K562 (cell line): ENCODE data around the gene ST7. TPM values are rescaled to one million over a fixed set of nuclear protein-coding genes. Genes with fewer than 3 reads are reported as not detected.

ENCODE experiments used
- ATAC-seq: fragments of 200-7000 bp; cut with Tn5 transposase; 3 replicates; pipeline ENCODE4 v1.9.1; 2020; ENCODE audit warnings: moderate library complexity
- BruUV-seq: library from RNA; stranded (reverse); fragments of 400-500 nt; replicated peaks from 2 replicates; lab custom pipeline; 2021; lab: Mats Ljungman, UMichigan
- CTCF ChIA-PET: fragments of 300-600 bp; formaldehyde crosslinking; extraction: SDS; loops from one replicate; lab custom pipeline; 2021; ENCODE audit warnings: low intra/inter-chr PET ratio; lab: Yijun Ruan, JAX
- POLR2A ChIA-PET: fragments of 300-600, 350-650 bp; sonication (Branson Sonifier 250); formaldehyde crosslinking; extraction: SDS; loops from one replicate; lab custom pipeline; 2021; ENCODE audit warnings: antibody characterized with exemption, inconsistent platforms; lab: Yijun Ruan, JAX
- DNase-seq, 4 experiments: peaks; one replicate each; pipeline versions ENCODE4 v3.0.0 to v3.0.0-alpha.2; 2011 to 2018; ENCODE audit warnings: low spot score in 3 of 4, mixed read lengths in 3 of 4; ENCODE audit errors: extremely low read depth in 1 of 4
- FAIRE-seq: peaks from 2 replicates; lab custom pipeline; 2011; peaks lifted over from hg19 to GRCh38; lab: Jason Lieb, UNC
- H2AFZ ChIP-seq: 2 replicates; pipeline ENCODE4 v1.6.0; 2011; ENCODE audit warnings: low read depth, low read length, control low read depth, inconsistent platforms
- H3K27ac ChIP-seq: fragments of 200-600 bp; 3 replicates; pipeline ENCODE4 v1.8.0; 2011; ENCODE audit warnings: low read depth, mild to moderate bottlenecking, control low read depth, inconsistent platforms, low read length, moderate library complexity, mixed read lengths; ENCODE audit errors: extremely low read depth
- H3K27me3 ChIP-seq, 2 experiments: fragments of 300-600 bp in 1 of 2; 2 replicates in 1 of 2; 3 replicates in 1 of 2; pipeline versions ENCODE4 v1.6.0 to v1.8.0; 2011; ENCODE audit warnings: inconsistent platforms in 2 of 2, low read length in 2 of 2, mild to moderate bottlenecking in 1 of 2, mixed read lengths in 1 of 2, moderate library complexity in 1 of 2; ENCODE audit not compliant: control insufficient read depth in 2 of 2, insufficient read depth in 2 of 2
- H3K36me3 ChIP-seq: fragments of 300-600 bp; 3 replicates; pipeline ENCODE4 v1.8.0; 2011; ENCODE audit warnings: mild to moderate bottlenecking, low read length, inconsistent platforms; ENCODE audit not compliant: control insufficient read depth, insufficient read depth
- H3K4me1 ChIP-seq, 2 experiments: fragments of 200-600 bp in 1 of 2; replicated peaks in 1 of 2; 2 replicates in 1 of 2; 3 replicates in 1 of 2; pipeline versions ENCODE4 v1.5.1 to v1.8.0; 2011; ENCODE audit warnings: inconsistent platforms in 2 of 2, low read length in 2 of 2, mild to moderate bottlenecking in 1 of 2, mixed read lengths in 1 of 2, moderate library complexity in 1 of 2; ENCODE audit not compliant: control insufficient read depth in 2 of 2, insufficient read depth in 2 of 2
- H3K4me2 ChIP-seq: 2 replicates; pipeline ENCODE4 v1.6.1; 2011; ENCODE audit warnings: low read length, control low read depth, inconsistent platforms, mixed read lengths; ENCODE audit not compliant: insufficient read depth
- H3K4me3 ChIP-seq: fragments of 200-600 bp; sonication (generic), shearing (Covaris generic); 2 replicates; pipeline ENCODE4 v1.5.1; 2016; ENCODE audit warnings: control low read depth, inconsistent platforms
- H3K79me2 ChIP-seq: fragments of 200-600 bp; 3 replicates; pipeline ENCODE4 v1.8.0; 2011; ENCODE audit warnings: low read length, inconsistent platforms; ENCODE audit not compliant: control insufficient read depth, insufficient read depth
- H3K9ac ChIP-seq, 2 experiments: 2 replicates each; pipeline versions ENCODE4 v1.6.0 to v1.6.1; 2011; ENCODE audit warnings: low read depth in 2 of 2, low read length in 2 of 2, control low read depth in 1 of 2, inconsistent platforms in 1 of 2, mild to moderate bottlenecking in 1 of 2, mixed read lengths in 1 of 2; ENCODE audit not compliant: insufficient read depth in 1 of 2
- H3K9me1 ChIP-seq: one replicate; pipeline ENCODE4 v1.6.0; 2011; ENCODE audit warnings: inconsistent platforms, mild to moderate bottlenecking, low read length, moderate library complexity; ENCODE audit not compliant: control insufficient read depth, insufficient read depth
- H3K9me3 ChIP-seq: replicated peaks from 2 replicates; pipeline ENCODE4 v1.5.1; 2011; ENCODE audit warnings: low read depth, low read length, inconsistent platforms; ENCODE audit not compliant: control insufficient read depth, insufficient read depth
- H4K20me1 ChIP-seq: replicated peaks from 2 replicates; pipeline ENCODE4 v1.6.1; 2011; ENCODE audit warnings: low read length, inconsistent platforms, mixed read lengths; ENCODE audit not compliant: control insufficient read depth, insufficient read depth
- ATF7 ChIP-seq: fragments of 450-650 bp; IDR thresholded peaks from 2 replicates; pipeline ENCODE4 v1.7.1; 2014; ENCODE audit warnings: mild to moderate bottlenecking, moderate library complexity
- E2F4 ChIP-seq: sonication (generic); formaldehyde crosslinking; IDR thresholded peaks from 2 replicates; pipeline ENCODE4 v1.8.0; 2022; ENCODE audit warnings: mild to moderate bottlenecking, low read depth, missing genetic modification reagents
- E2F5 ChIP-seq: sonication (generic); formaldehyde crosslinking; IDR thresholded peaks from 2 replicates; pipeline ENCODE4 v1.8.0; 2022; ENCODE audit warnings: mild to moderate bottlenecking, missing genetic modification reagents
- E2F8 ChIP-seq: fragments of 450-650 bp; IDR thresholded peaks from 2 replicates; pipeline ENCODE4 v1.7.1; 2018; ENCODE audit warnings: mild to moderate bottlenecking, low read depth; ENCODE audit not compliant: partially characterized antibody
- ERF ChIP-seq: fragments of 450-650 bp; formaldehyde crosslinking; IDR thresholded peaks from 2 replicates; pipeline ENCODE4 v1.4.0; 2020; ENCODE audit warnings: mild to moderate bottlenecking, mixed read lengths
- ETS2 ChIP-seq: IDR thresholded peaks from 2 replicates; pipeline ENCODE4 v1.6.1; 2016; ENCODE audit warnings: borderline replicate concordance, missing genetic modification characterization, mild to moderate bottlenecking, moderate library complexity, missing compliant biosample characterization; ENCODE audit not compliant: poor library complexity, severe bottlenecking
- FOXA3 ChIP-seq, 2 experiments: fragments of 450-650 bp in 1 of 2; sonication (generic) in 1 of 2; formaldehyde crosslinking; IDR thresholded peaks in 1 of 2; conservative IDR thresholded peaks in 1 of 2; 2 replicates each; pipeline versions ENCODE4 v1.4.0 to v1.8.0; 2020 to 2022; ENCODE audit warnings: mild to moderate bottlenecking in 2 of 2, missing genetic modification reagents in 1 of 2
- GMEB1 ChIP-seq: fragments of 250-450 bp; sonication (Bioruptor Pico); IDR thresholded peaks from 2 replicates; pipeline ENCODE4 v1.4.0; 2020; ENCODE audit warnings: mild to moderate bottlenecking
- KAT2B ChIP-seq: IDR thresholded peaks from one replicate; pipeline ENCODE4 v1.6.1; 2012; ENCODE audit warnings: low read depth, mild to moderate bottlenecking, control low read depth, inconsistent platforms, low read length, moderate library complexity
- TCF7L2 ChIP-seq: fragments of 150-350 bp; IDR thresholded peaks from 2 replicates; pipeline ENCODE4 v1.6.1; 2016; ENCODE audit warnings: low read depth, mild to moderate bottlenecking, low read length, moderate library complexity
- WGBS: fragments of 100-300 bp; shearing (Covaris generic); methylation state at CpG from one replicate; pipeline ENCODE4 v1.1.6; 2016; ENCODE audit warnings: low coverage, mixed read lengths; ENCODE audit not compliant: insufficient coverage; ENCODE audit errors: missing lambda C conversion rate; 5-methylcytosine and 5-hydroxymethylcytosine counted together
- in situ Hi-C: fragments of 300-500 bp; cut with MboI; formaldehyde crosslinking; loops from 4 replicates; pipeline ENCODE4 v1.15.0; 2018; ENCODE audit warnings: inconsistent platforms, mixed read lengths
- intact Hi-C: fragments of 100-400 bp; cut with micrococcal nuclease; formaldehyde crosslinking; loops from 2 replicates; pipeline ENCODE4 v1.14.2; 2022
- polyA plus RNA-seq, 8 experiments: library from polyadenylated mRNA; depleted of rRNA in 4 of 8; stranded (reverse) in 5 of 8; unstranded in 3 of 8; fragments of >200 nt; fragmentation: Nextera tagmentation in 2 of 8; fragmentation: Illumina TruSeq in 1 of 8; extraction: Ambion mirVana in 2 of 8; extraction: Trizol in 1 of 8; gene quantifications; 2 replicates each; pipeline versions ENCODE4 v1.2.1 to v1.2.3, GENCODE V29; 2011 to 2014; ENCODE audit warnings: inconsistent platforms in 1 of 8, missing spikeins in 1 of 8
- total RNA-seq, 7 experiments: library from RNA; depleted of rRNA in 6 of 7; stranded (reverse); fragments of >200 nt in 6 of 7; fragmentation: Illumina TruSeq in 2 of 7; extraction: Trizol in 2 of 7; gene quantifications; 2 replicates each; pipeline versions ENCODE4 v1.2.1 to v1.2.3, GENCODE V29; 2011 to 2021; ENCODE audit warnings: low replicate concordance in 1 of 7

The ST7 gene
- total and polyA plus RNA-seq, 9 of the 15 experiments (the other 6 are each of a cell fraction or from before 2014, with no cell fraction given) = 23.9 to 56.3 (median 36.9) TPM

- no peaks in the 10 kb centered on the region for H3K4me1 ChIP-seq
- H3K9me3 ChIP-seq = no peaks in the 10 kb centered on the region; the same call in 1 of the 2 replicates
- no peak for FAIRE-seq
- BruUV-seq = no TSS peak
- in situ Hi-C loops = no loop called here
- intact Hi-C loops = no loop called here
- WGBS = 0% methylated on average over 4 of the region's 4 CpGs
- no peak for DNase-seq
- ATAC-seq = no peak
- POLR2A ChIA-PET = no interaction called here
- H3K9ac ChIP-seq = no peak overlapping the region
- no peak overlapping the region for H3K27ac ChIP-seq
- peaks cover 10 to 21% of the 10 kb centered on the region in 2 experiments; a peak in 4 of 5 replicates for H3K27me3 ChIP-seq
- no peak for TF ChIP-seq ERF (CRISPR knock-in tag)
- TF ChIP-seq E2F8 = no peak
- TF ChIP-seq FOXA3 (CRISPR knock-in tag; conservative IDR thresholded peaks at IDR 0.05 in 1 of 2, IDR thresholded peaks at IDR 0.05 in 1 of 2) = no peak
- no peak for TF ChIP-seq ETS2
- no peak for TF ChIP-seq E2F5 (CRISPR knock-in tag)
- no peak for TF ChIP-seq ATF7
- no peak for TF ChIP-seq E2F4 (CRISPR knock-in tag)
- no peak for TF ChIP-seq KAT2B
- TF ChIP-seq TCF7L2 = no peak
- TF ChIP-seq GMEB1 (CRISPR knock-in tag) = no peak
- H3K9me1 ChIP-seq = no peaks in the 10 kb centered on the region
- H2AFZ ChIP-seq = no peak overlapping the region
- CTCF ChIA-PET = no interaction called here
- no peaks in the 10 kb centered on the region for H3K79me2 ChIP-seq
- no peaks in the 10 kb centered on the region for H4K20me1 ChIP-seq
- H3K4me3 ChIP-seq = no peak overlapping the region
- H3K4me2 ChIP-seq = no peak overlapping the region
- no peaks in the 10 kb centered on the region for H3K36me3 ChIP-seq
Observed at GRCh38 chr7:117247809-117248208, 294.5 kb downstream of the ST7 start.
